Activated naive CD4-positive, alpha-beta T cell treated with anti-CD3 and anti-CD28 coated beads, Interleukin-2, amount 50 U/mL, for 16 hours (primary cell): ENCODE measurements around the gene TSPAN32.
"Not testable (repeated sequence)": the region's sequence is repeated elsewhere in the genome, so short reads cannot be mapped to it uniquely, and the experiment has no call there.

Experiments
- DNase-seq: peaks from one replicate; pipeline ENCODE4 v3.0.0-alpha.2; 2020

Gene TSPAN32

DNA sequence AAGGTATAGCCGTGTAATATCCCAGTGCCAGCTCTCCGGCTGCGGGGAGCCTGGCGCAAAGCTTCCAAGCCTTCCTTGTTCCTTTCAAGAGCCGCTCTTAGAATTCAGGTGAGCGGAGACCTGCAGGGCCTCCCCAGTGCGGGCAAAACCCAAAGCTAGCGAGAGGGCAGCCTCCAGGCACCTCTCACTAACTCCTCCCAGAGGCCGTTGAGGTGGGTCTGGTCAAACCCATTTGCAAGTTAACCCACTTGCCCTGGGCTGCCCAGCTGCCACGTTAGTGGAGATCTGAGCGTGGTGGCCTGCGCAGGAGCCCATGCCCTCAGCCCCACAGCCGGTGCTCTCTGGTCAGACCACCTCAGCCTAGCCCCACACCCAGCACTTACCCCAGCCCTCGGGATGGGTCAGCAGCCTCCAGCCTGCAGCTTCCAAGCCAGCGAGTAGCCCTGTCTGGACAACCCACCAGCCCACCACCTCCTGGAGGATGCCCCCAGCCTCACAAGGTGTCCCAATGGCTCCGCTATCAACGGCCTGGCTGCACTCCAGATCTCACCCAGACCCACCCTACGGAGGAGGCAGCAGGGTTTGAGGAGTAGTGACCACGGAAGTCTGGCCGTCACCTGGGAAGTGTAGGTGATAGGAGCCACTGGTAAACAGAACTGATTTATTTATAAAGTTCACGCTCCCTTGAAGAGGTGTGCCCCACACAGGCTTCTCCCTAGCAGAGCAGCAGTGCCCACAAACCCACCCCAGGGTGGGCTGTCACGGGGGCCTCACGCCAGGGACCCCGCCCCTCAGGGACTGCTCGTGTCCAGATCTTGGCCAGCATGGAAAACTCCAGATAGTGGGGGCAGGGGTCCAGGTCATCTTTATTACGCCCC, 33.7 kb upstream of the TSPAN32 start:
- no peak for DNase-seq

DNA sequence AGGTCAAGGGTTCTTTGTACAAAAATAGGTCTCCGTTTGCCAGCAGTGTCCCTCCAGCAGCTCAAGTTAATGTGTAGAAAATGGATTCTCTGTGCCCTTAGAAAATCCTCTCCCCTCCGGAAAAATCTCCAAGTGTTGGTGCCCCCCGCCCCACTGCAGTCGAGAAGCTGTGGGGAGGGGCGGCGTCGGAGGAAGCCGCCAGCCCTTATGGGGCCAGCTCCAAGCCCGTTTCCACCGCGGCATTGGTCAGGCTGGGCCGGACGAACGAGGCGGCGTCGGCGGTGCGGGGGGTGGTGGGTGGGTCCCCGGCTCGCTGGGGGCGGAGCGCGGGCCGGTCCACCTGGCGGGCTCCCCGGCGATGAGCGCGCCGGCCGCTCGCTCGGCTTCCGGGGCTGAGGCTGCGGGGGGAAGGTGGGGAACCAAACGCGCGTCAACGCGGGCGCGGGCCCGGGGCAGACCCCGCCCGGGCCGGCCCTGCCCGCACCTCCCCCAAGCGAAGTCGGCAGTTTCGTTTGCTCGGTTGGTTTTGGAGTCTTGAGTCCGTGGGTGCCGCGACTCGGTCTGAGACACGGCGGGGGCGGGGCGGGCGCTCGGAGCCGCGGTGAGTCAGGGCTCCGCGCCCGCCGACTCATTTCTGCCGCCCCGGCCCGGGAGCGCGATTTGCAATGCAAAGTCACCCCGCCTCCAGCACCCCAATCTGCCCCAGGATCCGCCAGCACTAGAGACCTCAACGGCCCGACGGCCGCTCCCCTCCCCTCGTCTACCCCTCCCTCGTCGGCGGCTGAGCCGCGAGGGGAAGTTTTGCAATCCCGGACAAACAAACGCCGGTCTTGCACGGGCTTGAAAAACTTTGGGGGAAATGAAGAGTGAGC, 32.8 kb upstream of the TSPAN32 start:
- peak; percentile 90 for DNase-seq

DNA sequence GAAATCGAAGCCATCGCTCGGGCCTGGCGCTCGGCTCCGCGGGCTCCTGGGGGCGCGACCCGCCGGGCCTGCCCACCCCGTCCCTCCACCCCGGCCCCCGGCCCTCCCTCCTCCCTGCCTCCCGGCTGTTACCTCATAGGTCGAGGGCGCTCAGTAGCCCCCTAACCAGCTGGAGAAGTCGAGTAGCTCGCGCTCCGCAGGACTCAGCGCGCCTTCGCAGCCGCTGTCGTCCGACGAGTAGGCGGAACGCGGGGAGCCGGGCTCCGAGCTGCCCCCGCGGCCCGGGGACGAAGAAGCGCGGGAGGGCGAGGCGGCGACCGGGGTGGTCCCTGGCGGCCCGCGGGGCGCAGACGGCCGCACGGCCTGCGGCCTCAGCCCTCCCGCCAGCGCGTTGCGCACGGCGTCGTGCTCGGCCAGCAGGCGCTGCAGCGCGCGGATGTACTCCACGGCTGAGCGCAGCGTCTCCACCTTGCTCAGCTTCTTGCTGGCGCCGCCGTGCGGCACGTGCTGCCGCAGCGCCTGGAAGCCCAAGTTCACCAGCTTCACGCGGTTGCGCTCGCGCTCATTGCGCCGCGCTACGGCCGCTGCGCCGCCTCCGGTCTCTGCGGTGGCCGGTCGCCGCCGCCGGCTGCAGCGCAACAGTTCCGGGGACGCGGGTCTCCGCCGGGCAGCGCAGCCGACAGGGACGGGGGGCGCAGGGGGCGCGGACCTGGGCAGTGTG, 32.1 kb upstream of the TSPAN32 start:
- DNase-seq, result peak; percentile 60

DNA sequence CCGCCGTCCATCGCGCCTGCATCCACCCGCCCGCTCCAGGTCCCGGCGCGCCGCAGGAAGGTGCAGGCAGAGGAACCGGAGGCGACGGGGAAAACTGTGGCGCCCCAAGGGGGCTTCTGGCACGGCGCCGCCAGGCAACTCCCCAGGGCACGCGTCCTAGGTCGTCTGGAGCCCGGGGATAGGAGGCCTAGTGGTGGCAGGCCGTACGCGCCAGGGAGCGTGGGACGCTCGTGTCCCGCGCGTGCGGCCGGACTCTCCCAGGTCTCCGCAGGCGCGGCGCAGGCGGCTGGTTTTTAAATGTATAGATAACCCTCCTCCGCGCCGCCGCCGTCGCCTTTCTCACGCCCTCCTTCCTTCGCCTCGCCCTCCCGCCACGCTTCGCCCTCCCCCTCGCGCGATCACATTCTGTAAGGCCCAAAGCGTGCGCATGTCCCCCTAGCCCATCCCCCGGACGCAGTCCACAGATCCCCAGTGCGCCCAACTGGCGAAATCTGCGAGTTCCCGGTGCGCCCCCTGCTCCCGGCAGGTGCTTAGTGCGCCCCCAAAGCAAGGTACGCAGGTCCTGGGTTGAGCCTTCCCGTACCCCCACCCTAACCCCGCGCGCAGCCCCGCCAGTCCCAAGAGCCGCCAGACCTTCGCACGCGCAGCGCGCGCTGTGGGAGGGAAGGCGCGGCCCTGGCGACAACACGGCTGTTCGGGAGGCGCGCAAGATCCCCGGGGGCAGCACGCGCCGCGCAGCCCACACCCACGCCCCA, 31.3 kb upstream of the TSPAN32 start, which contains the start of gene ASCL2:
TSS of gene ASCL2 (minus strand) at position 267 of the 755 bp plus-strand sequence. CDS start at position 11, 256 bp downstream.
- DNase-seq, result no peak

DNA sequence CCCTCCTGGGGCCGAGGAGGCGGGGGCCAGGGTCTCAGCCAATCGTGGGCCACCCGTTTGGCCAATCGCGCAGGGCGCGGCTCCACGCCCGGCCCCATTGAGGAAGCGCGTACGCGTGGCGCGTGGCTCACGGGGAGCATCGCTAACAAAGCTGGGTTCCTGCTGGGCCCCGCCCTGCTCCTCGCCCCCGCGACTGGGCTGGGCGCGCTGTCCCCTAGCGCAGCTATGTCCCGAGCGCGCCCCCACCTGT, 30.8 kb upstream of the TSPAN32 start:
- DNase-seq, result peak; percentile 46

DNA sequence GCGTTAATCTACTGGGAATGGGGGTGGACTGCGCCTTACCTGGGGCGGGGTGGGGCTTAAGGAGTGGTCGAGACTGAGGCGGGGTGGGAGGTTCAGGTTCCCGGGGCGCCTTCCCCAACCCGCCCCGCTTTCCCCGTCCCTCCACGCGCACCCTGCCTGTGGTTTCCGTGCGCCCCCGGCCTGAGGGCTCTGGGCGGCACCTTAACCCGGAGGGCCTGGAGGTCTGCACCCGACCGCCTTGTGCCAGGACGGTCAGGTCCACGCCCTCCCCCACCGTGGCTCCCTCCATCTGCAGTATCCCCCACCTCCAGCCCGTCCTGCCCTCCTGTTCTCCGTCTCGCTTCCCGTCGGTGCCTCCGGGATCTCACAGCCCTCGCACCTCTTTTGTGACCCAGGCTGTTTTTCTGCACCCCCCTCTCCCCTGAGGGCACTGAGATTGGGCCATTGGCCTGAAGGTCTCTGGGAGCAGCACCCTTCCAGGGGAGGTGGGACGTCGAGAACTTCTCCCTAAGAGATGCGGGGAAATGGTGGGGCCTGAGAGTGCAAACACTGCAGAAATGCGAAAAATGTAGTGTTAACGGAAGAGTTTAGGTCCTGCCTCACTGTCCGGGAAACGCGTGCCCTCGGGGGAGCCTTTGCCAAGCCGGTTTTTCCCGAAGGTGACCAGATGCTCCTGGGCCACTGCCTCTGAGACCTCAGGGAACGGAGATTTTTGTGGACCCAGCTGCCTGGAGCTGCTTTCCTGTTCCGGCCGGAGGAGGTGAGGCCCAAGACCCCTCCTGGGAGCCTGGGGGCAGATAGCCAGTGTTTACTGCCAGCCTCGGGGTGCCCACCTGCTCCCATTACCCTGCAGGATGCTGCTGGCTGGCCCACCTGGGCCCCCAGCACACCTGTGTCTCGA, 30.2 kb upstream of the TSPAN32 start:
- DNase-seq, result no peak

DNA sequence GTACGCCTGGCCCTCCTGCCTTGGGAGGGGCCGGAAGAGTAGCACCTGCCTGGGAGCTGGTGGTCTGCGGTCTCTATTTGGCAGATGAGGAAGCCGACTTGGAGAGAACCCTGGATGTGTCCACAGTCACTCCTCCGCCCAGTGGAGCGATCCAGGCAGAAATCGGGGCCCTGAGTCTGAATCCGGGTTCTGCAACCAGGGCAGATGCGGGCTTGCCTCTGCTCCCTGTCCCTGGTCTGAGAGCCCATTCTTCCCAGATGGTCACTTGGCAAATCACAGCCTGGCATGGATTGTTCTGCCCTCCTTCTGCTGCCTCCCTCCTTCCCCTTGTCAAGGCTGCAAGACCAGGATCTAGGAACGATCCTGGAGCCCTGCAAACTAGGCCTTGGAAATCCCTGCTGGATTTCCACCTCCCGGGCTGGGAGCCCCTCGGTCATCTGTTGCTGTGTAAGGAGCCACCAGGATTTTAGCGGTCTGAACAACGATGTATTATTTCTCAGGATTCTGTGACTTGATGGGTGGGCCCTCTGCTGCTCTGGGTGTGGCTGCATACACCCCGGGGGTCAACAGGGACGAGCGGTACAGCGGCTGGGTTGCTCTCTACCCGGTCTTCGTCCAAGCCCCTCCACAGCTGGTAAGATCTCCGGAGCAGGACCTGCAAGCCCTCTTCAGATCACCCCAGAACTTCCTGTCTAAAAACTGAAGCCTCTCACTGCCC, 29.4 kb upstream of the TSPAN32 start:
- DNase-seq, result no peak

DNA sequence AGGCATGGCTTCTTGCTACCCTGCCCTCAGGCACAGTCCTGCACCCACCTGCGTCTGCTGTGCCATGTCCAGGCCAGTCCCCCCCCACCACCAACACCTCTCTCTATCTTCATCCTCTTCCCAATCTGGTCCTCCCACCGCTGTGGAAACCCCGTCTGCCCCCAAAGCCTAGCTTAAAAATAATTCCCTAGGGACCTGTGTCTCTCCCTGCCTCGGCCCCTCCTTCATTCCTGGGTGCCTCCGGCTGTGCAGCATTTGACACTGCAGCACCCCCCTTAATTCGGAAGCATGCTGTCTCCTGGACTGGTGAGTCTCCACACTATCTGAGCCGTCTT, 28.9 kb upstream of the TSPAN32 start:
- no peak for DNase-seq

DNA sequence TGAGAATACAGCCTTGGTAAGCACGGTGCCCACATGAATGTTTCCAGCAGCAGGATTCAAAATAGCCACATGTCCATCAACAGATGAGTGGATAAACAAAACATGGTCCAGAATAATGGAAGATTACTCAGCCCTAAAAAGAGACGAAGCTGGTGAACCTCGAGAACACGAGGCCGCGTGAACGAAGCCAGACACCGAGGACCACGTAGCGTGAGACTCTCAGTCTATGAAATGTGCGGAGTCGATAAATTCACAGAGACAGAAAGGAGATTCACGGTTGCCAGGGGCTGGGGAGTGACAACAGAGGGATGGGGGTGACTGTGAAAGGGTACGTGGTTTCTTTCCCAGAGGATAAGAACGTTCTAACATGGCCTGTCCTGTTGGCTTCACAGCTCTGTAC, 28.5 kb upstream of the TSPAN32 start:
- no peak for DNase-seq

DNA sequence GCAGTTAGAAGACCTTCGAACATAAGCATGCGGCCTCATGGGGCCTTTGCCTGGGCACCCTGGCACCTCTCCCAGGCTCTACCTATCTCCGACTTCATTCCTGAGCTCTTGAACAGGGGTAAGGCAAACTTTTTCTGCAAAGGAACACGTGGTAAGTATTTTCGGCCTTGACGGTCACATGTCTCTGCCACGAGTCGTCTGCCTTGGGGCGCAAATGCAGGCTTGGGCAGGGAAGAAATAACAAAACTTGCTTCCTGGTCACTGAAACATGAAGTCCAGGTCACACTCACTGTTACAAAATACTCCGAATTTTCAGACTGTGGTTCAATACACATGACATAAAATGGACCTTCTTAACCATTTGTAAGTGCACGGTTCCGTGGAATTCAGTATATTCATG, 28.0 kb upstream of the TSPAN32 start:
- no peak for DNase-seq

DNA sequence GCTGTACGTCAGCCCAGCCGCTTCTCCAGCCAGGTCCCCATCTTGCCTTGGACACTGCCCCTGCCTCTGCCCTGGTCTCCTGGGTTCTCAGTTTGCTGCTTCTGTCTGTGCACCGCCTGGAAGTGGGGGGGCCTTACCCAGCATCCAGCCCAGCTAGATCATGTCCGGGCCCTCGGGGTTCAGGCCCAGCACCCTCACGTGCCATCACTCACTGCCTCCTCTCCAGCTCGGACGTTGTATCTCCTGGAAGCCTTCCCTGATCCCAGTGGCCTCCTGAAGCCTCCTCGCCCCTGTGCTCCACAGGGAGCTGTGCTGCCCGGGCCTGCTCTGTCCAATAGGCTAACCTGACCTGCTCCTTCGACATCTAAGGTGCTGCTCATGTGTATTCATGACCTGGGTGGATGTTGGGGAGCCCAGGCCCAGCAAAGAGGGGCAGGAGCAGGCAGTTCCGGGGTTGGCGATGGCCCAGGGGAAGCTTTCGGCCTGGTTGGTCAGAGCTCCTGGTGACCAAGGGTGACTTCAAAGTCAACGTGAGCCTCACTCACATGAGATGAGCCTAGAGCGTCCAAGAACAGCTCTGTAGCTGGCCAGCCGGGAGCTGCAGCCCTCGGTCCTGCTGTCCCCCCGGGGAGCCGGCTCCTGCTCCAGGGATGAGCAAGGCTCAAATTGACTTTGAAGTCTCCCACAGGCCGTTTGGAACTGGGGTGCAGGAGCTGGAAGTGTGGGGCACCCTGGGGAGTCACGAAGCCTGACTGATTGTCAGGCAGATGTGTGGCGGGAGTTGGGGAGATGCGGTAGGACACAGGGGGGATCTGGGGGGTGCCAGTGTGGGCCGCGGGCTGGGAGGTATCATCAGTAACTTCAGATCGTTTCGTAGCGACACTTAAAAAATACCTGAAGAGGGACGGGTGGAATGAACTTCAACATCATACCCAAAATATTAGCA, 26.2 kb upstream of the TSPAN32 start:
- no peak for DNase-seq

DNA sequence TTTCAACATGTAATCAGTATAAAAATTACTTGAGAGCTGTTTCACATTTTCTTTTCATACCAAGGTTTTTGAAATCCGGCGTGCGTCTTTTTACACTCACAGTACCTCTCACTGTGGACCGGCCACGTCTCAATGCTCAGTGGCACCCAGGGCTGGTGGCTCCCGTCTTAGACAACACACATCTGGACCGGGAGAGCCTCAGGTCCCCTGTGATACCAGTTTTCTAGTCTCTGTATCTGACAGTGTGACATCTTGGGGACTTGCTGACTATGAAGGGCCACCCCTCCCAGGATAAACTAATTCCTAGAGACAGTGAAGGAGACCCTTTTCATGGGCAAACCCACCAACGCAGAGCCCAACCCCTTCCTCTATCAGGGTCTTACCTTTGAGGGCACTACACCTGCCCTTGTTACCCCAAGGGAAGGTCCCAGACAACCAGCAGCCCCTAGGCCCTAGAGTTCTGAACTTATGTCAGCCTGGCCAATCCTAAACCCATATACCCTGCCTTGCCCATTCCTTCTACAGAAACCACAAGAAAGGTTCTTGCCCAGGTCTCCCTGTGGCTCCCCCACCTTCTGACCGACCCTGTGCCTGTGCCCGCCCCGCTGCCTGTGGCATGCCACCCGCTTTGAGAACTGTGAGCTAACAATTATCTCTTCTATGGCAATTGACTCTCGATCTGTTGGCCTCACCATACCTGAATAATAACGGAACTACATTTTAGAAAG, 25.4 kb upstream of the TSPAN32 start:
- no peak for DNase-seq

DNA sequence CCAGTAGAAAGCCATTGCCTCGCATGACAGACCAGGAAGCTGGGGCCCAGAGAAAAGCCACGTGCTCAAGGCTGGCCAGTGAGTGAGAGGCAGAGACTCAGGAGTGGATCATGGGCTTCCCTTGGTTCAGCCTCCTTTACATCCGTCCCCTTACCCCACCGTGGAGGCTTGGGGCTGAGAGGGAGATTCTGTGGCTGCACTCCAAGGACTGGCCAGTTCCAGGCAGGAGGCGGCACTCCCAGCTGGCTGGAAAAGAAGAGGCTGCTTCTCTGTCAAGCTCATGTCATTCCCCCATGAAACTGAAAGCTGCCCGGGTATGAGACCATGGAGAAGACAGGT, 24.8 kb upstream of the TSPAN32 start:
- DNase-seq, result no peak

DNA sequence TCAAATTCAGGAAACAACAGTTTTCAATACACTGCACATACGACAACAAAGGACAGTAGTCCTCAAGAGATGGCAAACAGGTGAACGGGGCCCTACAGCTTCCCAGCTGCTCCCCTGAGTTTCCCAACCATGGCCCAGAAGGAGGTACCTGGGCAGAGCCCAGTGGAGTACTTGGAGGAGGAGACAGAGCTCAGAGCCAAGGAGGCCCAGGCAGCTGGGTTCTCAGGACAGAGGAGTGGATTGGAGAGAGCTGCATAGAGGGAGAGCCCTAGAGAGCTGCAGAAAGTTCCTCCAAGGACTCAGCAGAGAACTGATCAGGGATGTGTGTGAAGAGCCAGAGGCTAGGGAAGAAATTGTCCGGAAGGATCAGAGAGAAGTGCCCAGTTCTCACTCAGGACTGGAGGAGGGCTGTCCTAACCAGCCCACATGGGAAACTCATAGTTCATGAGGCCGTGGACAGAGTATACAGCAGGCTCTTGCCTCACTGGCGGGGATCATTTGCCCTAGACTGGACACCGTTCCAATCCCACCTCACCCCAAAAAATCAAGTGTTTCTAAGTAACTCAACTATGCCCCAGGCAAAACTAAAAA, 23.8 kb upstream of the TSPAN32 start:
- DNase-seq, result no peak

DNA sequence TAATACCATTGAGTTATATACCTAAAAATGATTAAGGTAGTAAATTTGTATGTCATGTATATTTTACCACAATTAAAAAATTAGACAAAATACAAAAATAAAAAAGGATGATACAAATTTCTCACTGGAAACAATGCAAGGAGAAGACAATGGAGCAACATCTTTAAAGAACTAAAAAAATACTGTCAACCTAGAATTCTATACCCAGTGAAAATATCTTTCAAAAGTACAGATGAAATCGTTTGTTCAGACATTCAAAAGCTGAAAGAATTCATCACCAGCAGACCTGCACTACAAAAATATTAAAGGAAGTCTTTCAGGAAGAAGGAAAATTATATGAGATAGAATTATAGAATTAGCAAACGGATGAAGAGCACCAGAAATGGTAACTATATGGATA, 21.6 kb upstream of the TSPAN32 start:
- no peak for DNase-seq

DNA sequence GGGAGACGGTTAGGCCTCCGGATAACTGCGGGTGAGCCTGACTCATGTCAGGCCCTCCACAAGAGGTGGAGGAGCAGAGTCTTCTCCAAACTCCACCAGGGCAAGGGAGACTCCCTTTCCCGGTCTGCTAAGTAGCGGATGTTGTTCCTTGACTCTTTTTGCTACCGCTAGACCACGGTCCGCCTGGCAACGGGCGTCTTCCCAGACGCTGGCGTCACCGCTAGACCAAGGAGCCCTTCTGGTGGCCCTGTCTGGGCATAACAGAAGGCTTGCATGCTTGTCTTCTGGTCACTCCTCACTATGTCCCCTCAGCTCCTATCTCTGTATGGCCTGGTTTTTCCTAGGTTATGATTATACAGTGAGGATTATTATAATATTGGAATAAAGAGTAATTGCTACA, 15.5 kb upstream of the TSPAN32 start:
- DNase-seq, result not testable (repeated sequence)

DNA sequence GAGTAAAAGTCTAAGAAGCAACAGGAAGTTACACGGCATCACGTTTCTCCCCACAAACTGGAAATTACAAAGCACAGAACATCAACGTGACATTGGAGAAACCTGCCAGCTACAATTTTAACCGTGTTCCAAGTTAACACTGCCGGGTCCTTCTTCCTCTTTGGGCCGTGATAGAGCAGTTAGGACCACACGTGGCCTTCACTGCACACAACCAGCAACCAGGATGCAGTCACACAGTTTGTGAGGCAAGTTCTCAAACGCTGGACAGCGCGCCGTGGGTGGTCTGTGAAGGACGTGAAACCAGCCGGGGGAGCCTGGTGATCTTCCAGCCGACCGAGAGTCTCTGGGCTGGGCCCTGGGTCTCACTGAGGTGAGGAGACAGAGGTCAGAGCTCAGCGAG, 14.7 kb upstream of the TSPAN32 start:
- DNase-seq, result no peak

DNA sequence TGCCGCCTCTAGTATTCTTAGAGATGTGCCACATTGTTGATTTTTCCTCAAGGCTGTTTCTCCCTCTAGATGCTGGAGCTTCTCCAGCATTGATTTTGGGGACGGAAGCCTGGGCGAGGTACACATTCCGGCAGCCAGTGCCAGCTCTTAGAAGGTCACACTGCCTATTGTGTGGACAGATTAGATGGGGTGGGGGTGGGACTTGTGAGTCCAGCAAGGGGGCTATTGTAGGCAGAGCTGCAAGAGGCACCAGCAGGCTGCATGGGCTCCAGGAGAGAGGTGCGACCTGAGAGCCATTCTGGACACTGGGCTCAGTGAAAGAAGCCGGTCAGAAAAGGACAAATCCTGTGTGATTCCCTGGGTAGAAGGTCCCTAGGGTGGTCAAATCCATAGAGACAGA, 12.5 kb upstream of the TSPAN32 start:
- no peak for DNase-seq

DNA sequence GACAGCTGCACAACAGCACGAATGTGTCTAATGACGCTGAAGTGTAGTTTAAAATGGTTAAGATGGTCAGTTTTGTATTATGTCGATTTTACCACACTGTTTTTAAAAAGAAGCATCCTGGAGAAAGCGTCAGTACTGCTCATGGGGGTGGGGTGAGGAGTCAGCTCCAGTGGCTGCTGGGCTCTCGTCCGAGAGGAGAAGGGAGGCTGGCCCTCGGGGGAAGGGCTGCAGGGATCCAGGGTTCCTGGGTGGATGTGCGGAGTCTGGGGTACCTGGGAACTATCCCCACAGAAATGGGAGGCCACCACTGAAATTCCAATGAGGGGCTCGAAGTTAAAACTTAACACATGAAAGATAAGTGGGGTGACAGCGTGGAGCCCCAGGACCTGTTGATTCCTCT, 12.0 kb upstream of the TSPAN32 start:
- DNase-seq, result peak; percentile 7
